Measurements from ENCODE around the gene RALGPS2.
"Not testable (repeated sequence)": the region's sequence is repeated elsewhere in the genome, so short reads cannot be mapped to it uniquely, and the experiment has no call there.

Gene RALGPS2

GRCh38 chr1:178740491-178740890, 15.4 kb downstream of the RALGPS2 start:
- no peak overlapping the region for H3K27ac ChIP-seq (ENCODE audit: low read depth, low read length)
- no peaks in the 10 kb centered on the region for H3K9me3 ChIP-seq (ENCODE audit: control insufficient read depth in 1 of 2, low read length in 2 of 2)
- H3K4me1 ChIP-seq (ENCODE audit: control insufficient read depth in 1 of 2, insufficient read depth in 2 of 2, low read length in 2 of 2): no peaks in the 10 kb centered on the region
- H3K36me3 ChIP-seq (ENCODE audit: control insufficient read depth in 1 of 2, insufficient read depth in 2 of 2, low read length in 2 of 2): peaks cover 2 to 10% of the 10 kb centered on the region in 2 donors
- no peak overlapping the region for H3K9ac ChIP-seq (ENCODE audit: low read depth in 1 of 2, low read length in 2 of 2)
- no peaks in the 10 kb centered on the region for H3K27me3 ChIP-seq (ENCODE audit: control insufficient read depth in 1 of 2, insufficient read depth in 2 of 2, low read length in 2 of 2)
- no peak overlapping the region for H3K4me3 ChIP-seq (ENCODE audit: low read depth in 1 of 2, low read length in 2 of 2)

GRCh38 chr1:178740924-178741323, 15.9 kb downstream of the RALGPS2 start:
- H3K27me3 ChIP-seq (ENCODE audit: control insufficient read depth in 1 of 2, insufficient read depth in 2 of 2, low read length in 2 of 2): no peaks in the 10 kb centered on the region
- H3K4me1 ChIP-seq (ENCODE audit: control insufficient read depth in 1 of 2, insufficient read depth in 2 of 2, low read length in 2 of 2): no peaks in the 10 kb centered on the region
- no peak overlapping the region for H3K9ac ChIP-seq (ENCODE audit: low read depth in 1 of 2, low read length in 2 of 2)
- H3K27ac ChIP-seq (ENCODE audit: low read depth, low read length): no peak overlapping the region
- H3K36me3 ChIP-seq (ENCODE audit: control insufficient read depth in 1 of 2, insufficient read depth in 2 of 2, low read length in 2 of 2): peaks cover 2 to 10% of the 10 kb centered on the region in 2 donors
- H3K9me3 ChIP-seq (ENCODE audit: control insufficient read depth in 1 of 2, low read length in 2 of 2): no peaks in the 10 kb centered on the region
- no peak overlapping the region for H3K4me3 ChIP-seq (ENCODE audit: low read depth in 1 of 2, low read length in 2 of 2)

- no peak overlapping the region for H3K4me3 ChIP-seq (ENCODE audit: low read depth in 1 of 2, low read length in 2 of 2)
- H3K27ac ChIP-seq (ENCODE audit: low read depth, low read length): no peak overlapping the region
- peaks cover 2 to 15% of the 10 kb centered on the region in 2 donors for H3K36me3 ChIP-seq (ENCODE audit: control insufficient read depth in 1 of 2, insufficient read depth in 2 of 2, low read length in 2 of 2)
- H3K9me3 ChIP-seq (ENCODE audit: control insufficient read depth in 1 of 2, low read length in 2 of 2): no peaks in the 10 kb centered on the region
- no peaks in the 10 kb centered on the region for H3K27me3 ChIP-seq (ENCODE audit: control insufficient read depth in 1 of 2, insufficient read depth in 2 of 2, low read length in 2 of 2)
- no peaks in the 10 kb centered on the region for H3K4me1 ChIP-seq (ENCODE audit: control insufficient read depth in 1 of 2, insufficient read depth in 2 of 2, low read length in 2 of 2)
- H3K9ac ChIP-seq (ENCODE audit: low read depth in 1 of 2, low read length in 2 of 2): no peak overlapping the region
Observed at GRCh38 chr1:178743801-178744200, 18.8 kb downstream of the RALGPS2 start.

- Histone ChIP-seq H3K4me1 (ENCODE audit: control insufficient read depth in 1 of 2, insufficient read depth in 2 of 2, low read length in 2 of 2) (no peaks in the 10 kb centered on the region), H3K36me3 (ENCODE audit: control insufficient read depth in 1 of 2, insufficient read depth in 2 of 2, low read length in 2 of 2) (peaks cover 2 to 15% of the 10 kb centered on the region in 2 donors), H3K9me3 (ENCODE audit: control insufficient read depth in 1 of 2, low read length in 2 of 2) (no peaks in the 10 kb centered on the region), H3K9ac (ENCODE audit: low read depth in 1 of 2, low read length in 2 of 2) (no peak overlapping the region), H3K4me3 (ENCODE audit: low read depth in 1 of 2, low read length in 2 of 2) (no peak overlapping the region), H3K27me3 (ENCODE audit: control insufficient read depth in 1 of 2, insufficient read depth in 2 of 2, low read length in 2 of 2) (no peaks in the 10 kb centered on the region), H3K27ac (ENCODE audit: low read depth, low read length) (no peak overlapping the region)
Observed at GRCh38 chr1:178745260-178745659, 20.2 kb downstream of the RALGPS2 start.

- no peaks in the 10 kb centered on the region for H3K27me3 ChIP-seq (ENCODE audit: control insufficient read depth in 1 of 2, insufficient read depth in 2 of 2, low read length in 2 of 2)
- peaks cover 2 to 12% of the 10 kb centered on the region in 2 donors for H3K36me3 ChIP-seq (ENCODE audit: control insufficient read depth in 1 of 2, insufficient read depth in 2 of 2, low read length in 2 of 2)
- H3K9ac ChIP-seq (ENCODE audit: low read depth in 1 of 2, low read length in 2 of 2): no peak overlapping the region
- H3K9me3 ChIP-seq (ENCODE audit: control insufficient read depth in 1 of 2, low read length in 2 of 2): no peaks in the 10 kb centered on the region
- H3K4me1 ChIP-seq (ENCODE audit: control insufficient read depth in 1 of 2, insufficient read depth in 2 of 2, low read length in 2 of 2): no peaks in the 10 kb centered on the region
- H3K4me3 ChIP-seq (ENCODE audit: low read depth in 1 of 2, low read length in 2 of 2): no peak overlapping the region
- no peak overlapping the region for H3K27ac ChIP-seq (ENCODE audit: low read depth, low read length)
Observed at GRCh38 chr1:178746345-178746744, 21.3 kb downstream of the RALGPS2 start.

GRCh38 chr1:178747361-178747760, 22.3 kb downstream of the RALGPS2 start:
- not testable (repeated sequence) for H3K4me3 ChIP-seq (ENCODE audit: low read depth in 1 of 2, low read length in 2 of 2); H3K36me3 ChIP-seq (ENCODE audit: control insufficient read depth in 1 of 2, insufficient read depth in 2 of 2, low read length in 2 of 2); H3K9ac ChIP-seq (ENCODE audit: low read depth in 1 of 2, low read length in 2 of 2); H3K27me3 ChIP-seq (ENCODE audit: control insufficient read depth in 1 of 2, insufficient read depth in 2 of 2, low read length in 2 of 2); H3K4me1 ChIP-seq (ENCODE audit: control insufficient read depth in 1 of 2, insufficient read depth in 2 of 2, low read length in 2 of 2); H3K9me3 ChIP-seq (ENCODE audit: control insufficient read depth in 1 of 2, low read length in 2 of 2); H3K27ac ChIP-seq (ENCODE audit: low read depth, low read length)

- H3K36me3 ChIP-seq (ENCODE audit: control insufficient read depth in 1 of 2, insufficient read depth in 2 of 2, low read length in 2 of 2): peaks cover 0 to 5% of the 10 kb centered on the region in 2 donors
- no peak overlapping the region for H3K27ac ChIP-seq (ENCODE audit: low read depth, low read length)
- no peak overlapping the region for H3K9ac ChIP-seq (ENCODE audit: low read depth in 1 of 2, low read length in 2 of 2)
- no peak overlapping the region for H3K4me3 ChIP-seq (ENCODE audit: low read depth in 1 of 2, low read length in 2 of 2)
- H3K4me1 ChIP-seq (ENCODE audit: control insufficient read depth in 1 of 2, insufficient read depth in 2 of 2, low read length in 2 of 2): peaks cover 0 to 5% of the 10 kb centered on the region in 2 donors
- H3K27me3 ChIP-seq (ENCODE audit: control insufficient read depth in 1 of 2, insufficient read depth in 2 of 2, low read length in 2 of 2): no peaks in the 10 kb centered on the region
- H3K9me3 ChIP-seq (ENCODE audit: control insufficient read depth in 1 of 2, low read length in 2 of 2): no peaks in the 10 kb centered on the region
Observed at GRCh38 chr1:178749581-178750166, 24.6 kb downstream of the RALGPS2 start.

- Histone ChIP-seq H3K9ac (ENCODE audit: low read depth in 1 of 2, low read length in 2 of 2) (no peak overlapping the region), H3K27ac (ENCODE audit: low read depth, low read length) (no peak overlapping the region), H3K4me1 (ENCODE audit: control insufficient read depth in 1 of 2, insufficient read depth in 2 of 2, low read length in 2 of 2) (peaks cover 0 to 5% of the 10 kb centered on the region in 2 donors), H3K4me3 (ENCODE audit: low read depth in 1 of 2, low read length in 2 of 2) (no peak overlapping the region), H3K27me3 (ENCODE audit: control insufficient read depth in 1 of 2, insufficient read depth in 2 of 2, low read length in 2 of 2) (no peaks in the 10 kb centered on the region), H3K36me3 (ENCODE audit: control insufficient read depth in 1 of 2, insufficient read depth in 2 of 2, low read length in 2 of 2) (peaks cover 0 to 5% of the 10 kb centered on the region in 2 donors), H3K9me3 (ENCODE audit: control insufficient read depth in 1 of 2, low read length in 2 of 2) (peaks cover 0 to 9% of the 10 kb centered on the region in 2 donors)
Observed at GRCh38 chr1:178751046-178751445, 26.0 kb downstream of the RALGPS2 start.

- Histone ChIP-seq H3K4me3 (ENCODE audit: low read depth in 1 of 2, low read length in 2 of 2) (no peak overlapping the region), H3K9me3 (ENCODE audit: control insufficient read depth in 1 of 2, low read length in 2 of 2) (peaks cover 0 to 9% of the 10 kb centered on the region in 2 donors), H3K36me3 (ENCODE audit: control insufficient read depth in 1 of 2, insufficient read depth in 2 of 2, low read length in 2 of 2) (no peaks in the 10 kb centered on the region), H3K27me3 (ENCODE audit: control insufficient read depth in 1 of 2, insufficient read depth in 2 of 2, low read length in 2 of 2) (no peaks in the 10 kb centered on the region), H3K9ac (ENCODE audit: low read depth in 1 of 2, low read length in 2 of 2) (no peak overlapping the region), H3K4me1 (ENCODE audit: control insufficient read depth in 1 of 2, insufficient read depth in 2 of 2, low read length in 2 of 2) (peaks cover 0 to 5% of the 10 kb centered on the region in 2 donors), H3K27ac (ENCODE audit: low read depth, low read length) (no peak overlapping the region)
Observed at GRCh38 chr1:178752891-178753290, 27.8 kb downstream of the RALGPS2 start.

- H3K4me1 ChIP-seq (ENCODE audit: control insufficient read depth in 1 of 2, insufficient read depth in 2 of 2, low read length in 2 of 2); H3K9ac ChIP-seq (ENCODE audit: low read depth in 1 of 2, low read length in 2 of 2); H3K4me3 ChIP-seq (ENCODE audit: low read depth in 1 of 2, low read length in 2 of 2); H3K9me3 ChIP-seq (ENCODE audit: control insufficient read depth in 1 of 2, low read length in 2 of 2); H3K27ac ChIP-seq (ENCODE audit: low read depth, low read length); H3K36me3 ChIP-seq (ENCODE audit: control insufficient read depth in 1 of 2, insufficient read depth in 2 of 2, low read length in 2 of 2); H3K27me3 ChIP-seq (ENCODE audit: control insufficient read depth in 1 of 2, insufficient read depth in 2 of 2, low read length in 2 of 2): not testable (repeated sequence)
Observed at GRCh38 chr1:178754655-178755256, 29.7 kb downstream of the RALGPS2 start.

Data from duodenal mucosa (tissue), 2 donors.